Neural cell (in vitro differentiated cells): Measurements from ENCODE around the gene C14orf119.
"Not testable (repeated sequence)": the region's sequence is repeated elsewhere in the genome, so short reads cannot be mapped to it uniquely, and the experiment has no call there.

Experiments used
- EP300 ChIP-seq: fragments of 450-650 bp; conservative IDR thresholded peaks from 2 replicates; pipeline ENCODE4 v1.6.1; 2014; ENCODE audit warnings: antibody characterized with exemption, mild to moderate bottlenecking, moderate library complexity; ENCODE audit not compliant: poor library complexity, severe bottlenecking
- EZH2 ChIP-seq: fragments of 200-600, 300-800 bp; shearing (Covaris generic), sonication (generic); IDR thresholded peaks from 2 replicates; pipeline ENCODE4 v1.6.1; 2014; ENCODE audit warnings: antibody characterized with exemption, low read length, borderline replicate concordance, mild to moderate bottlenecking; ENCODE audit not compliant: insufficient read depth, poor library complexity, severe bottlenecking
- MXI1 ChIP-seq: fragments of 450-650 bp; conservative IDR thresholded peaks from 2 replicates; pipeline ENCODE4 v1.6.1; 2014; ENCODE audit warnings: antibody characterized with exemption, mild to moderate bottlenecking; ENCODE audit not compliant: poor library complexity, severe bottlenecking
- POLR2AphosphoS5 ChIP-seq: IDR thresholded peaks from 2 replicates; pipeline ENCODE4 v1.6.1; 2012
- RAD21 ChIP-seq: fragments of 450-650 bp; conservative IDR thresholded peaks from 2 replicates; pipeline ENCODE4 v1.6.1; 2014; ENCODE audit warnings: antibody characterized with exemption, mild to moderate bottlenecking, moderate library complexity
- TAF1 ChIP-seq: IDR thresholded peaks from 2 replicates; pipeline ENCODE4 v1.6.1; 2012; ENCODE audit warnings: low read depth
- TF ChIP-seq, protein P1 (sequence below): fragments of 450-650 bp; IDR thresholded peaks from 2 replicates; pipeline ENCODE4 v1.5.1; 2014; ENCODE audit warnings: antibody characterized with exemption, mild to moderate bottlenecking, moderate library complexity; ENCODE audit not compliant: poor library complexity, severe bottlenecking
- TF ChIP-seq, protein P2 (sequence below): IDR thresholded peaks from 2 replicates; pipeline ENCODE4 v1.6.1; 2012; ENCODE audit warnings: borderline replicate concordance

DNA sequence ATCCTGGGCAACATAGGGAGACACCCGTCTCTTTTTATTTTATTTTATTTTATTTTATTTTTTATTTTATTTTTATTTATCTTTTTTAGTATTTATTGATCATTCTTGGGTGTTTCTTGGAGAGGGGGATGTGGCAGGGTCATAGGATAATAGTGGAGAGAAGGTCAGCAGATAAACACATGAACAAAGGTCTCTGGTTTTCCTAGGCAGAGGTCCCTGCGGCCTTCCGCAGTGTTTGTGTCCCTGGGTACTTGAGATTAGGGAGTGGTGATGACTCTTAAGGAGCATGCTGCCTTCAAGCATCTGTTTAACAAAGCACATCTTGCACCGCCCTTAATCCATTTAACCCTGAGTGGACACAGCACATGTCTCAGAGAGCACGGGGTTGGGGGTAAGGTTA lies 12.3 kb downstream of the C14orf119 start:
- TF ChIP-seq, protein P1, sequence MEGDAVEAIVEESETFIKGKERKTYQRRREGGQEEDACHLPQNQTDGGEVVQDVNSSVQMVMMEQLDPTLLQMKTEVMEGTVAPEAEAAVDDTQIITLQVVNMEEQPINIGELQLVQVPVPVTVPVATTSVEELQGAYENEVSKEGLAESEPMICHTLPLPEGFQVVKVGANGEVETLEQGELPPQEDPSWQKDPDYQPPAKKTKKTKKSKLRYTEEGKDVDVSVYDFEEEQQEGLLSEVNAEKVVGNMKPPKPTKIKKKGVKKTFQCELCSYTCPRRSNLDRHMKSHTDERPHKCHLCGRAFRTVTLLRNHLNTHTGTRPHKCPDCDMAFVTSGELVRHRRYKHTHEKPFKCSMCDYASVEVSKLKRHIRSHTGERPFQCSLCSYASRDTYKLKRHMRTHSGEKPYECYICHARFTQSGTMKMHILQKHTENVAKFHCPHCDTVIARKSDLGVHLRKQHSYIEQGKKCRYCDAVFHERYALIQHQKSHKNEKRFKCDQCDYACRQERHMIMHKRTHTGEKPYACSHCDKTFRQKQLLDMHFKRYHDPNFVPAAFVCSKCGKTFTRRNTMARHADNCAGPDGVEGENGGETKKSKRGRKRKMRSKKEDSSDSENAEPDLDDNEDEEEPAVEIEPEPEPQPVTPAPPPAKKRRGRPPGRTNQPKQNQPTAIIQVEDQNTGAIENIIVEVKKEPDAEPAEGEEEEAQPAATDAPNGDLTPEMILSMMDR: not testable (repeated sequence)
- not testable (repeated sequence) for TF ChIP-seq MXI1, EP300, TAF1, RAD21, POLR2AphosphoS5, EZH2
- TF ChIP-seq, protein P2, sequence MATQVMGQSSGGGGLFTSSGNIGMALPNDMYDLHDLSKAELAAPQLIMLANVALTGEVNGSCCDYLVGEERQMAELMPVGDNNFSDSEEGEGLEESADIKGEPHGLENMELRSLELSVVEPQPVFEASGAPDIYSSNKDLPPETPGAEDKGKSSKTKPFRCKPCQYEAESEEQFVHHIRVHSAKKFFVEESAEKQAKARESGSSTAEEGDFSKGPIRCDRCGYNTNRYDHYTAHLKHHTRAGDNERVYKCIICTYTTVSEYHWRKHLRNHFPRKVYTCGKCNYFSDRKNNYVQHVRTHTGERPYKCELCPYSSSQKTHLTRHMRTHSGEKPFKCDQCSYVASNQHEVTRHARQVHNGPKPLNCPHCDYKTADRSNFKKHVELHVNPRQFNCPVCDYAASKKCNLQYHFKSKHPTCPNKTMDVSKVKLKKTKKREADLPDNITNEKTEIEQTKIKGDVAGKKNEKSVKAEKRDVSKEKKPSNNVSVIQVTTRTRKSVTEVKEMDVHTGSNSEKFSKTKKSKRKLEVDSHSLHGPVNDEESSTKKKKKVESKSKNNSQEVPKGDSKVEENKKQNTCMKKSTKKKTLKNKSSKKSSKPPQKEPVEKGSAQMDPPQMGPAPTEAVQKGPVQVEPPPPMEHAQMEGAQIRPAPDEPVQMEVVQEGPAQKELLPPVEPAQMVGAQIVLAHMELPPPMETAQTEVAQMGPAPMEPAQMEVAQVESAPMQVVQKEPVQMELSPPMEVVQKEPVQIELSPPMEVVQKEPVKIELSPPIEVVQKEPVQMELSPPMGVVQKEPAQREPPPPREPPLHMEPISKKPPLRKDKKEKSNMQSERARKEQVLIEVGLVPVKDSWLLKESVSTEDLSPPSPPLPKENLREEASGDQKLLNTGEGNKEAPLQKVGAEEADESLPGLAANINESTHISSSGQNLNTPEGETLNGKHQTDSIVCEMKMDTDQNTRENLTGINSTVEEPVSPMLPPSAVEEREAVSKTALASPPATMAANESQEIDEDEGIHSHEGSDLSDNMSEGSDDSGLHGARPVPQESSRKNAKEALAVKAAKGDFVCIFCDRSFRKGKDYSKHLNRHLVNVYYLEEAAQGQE: not testable (repeated sequence)
